ENCODE data around the gene CFHR2. TPM values are rescaled to one million over a fixed set of nuclear protein-coding genes. Genes with fewer than 3 reads are reported as not detected.
A peak's percentile ranks its signal among the peaks of the same experiment; 100 is the strongest.
"Not testable (repeated sequence)": the region's sequence is repeated elsewhere in the genome, so short reads cannot be mapped to it uniquely, and the experiment has no call there.

CFHR2 gene
- polyA plus RNA-seq (2013) = not detected

- POLR2A ChIA-PET; H3K4me1 ChIP-seq (ENCODE audit: control extremely low read depth in 1 of 4, control insufficient read depth in 4 of 4, insufficient read depth in 4 of 4, low read length in 3 of 4); CTCF ChIA-PET; H3K27ac ChIP-seq (ENCODE audit: insufficient read depth in 1 of 2, low read depth in 1 of 2, low read length in 2 of 2, poor library complexity in 1 of 2, severe bottlenecking in 2 of 2); H3K9me3 ChIP-seq (ENCODE audit: control extremely low read depth in 1 of 5, control insufficient read depth in 4 of 5, insufficient read depth in 2 of 5, low read depth in 1 of 5, low read length in 4 of 5); H3K4me3 ChIP-seq (ENCODE audit: control insufficient read depth in 1 of 7, extremely low read depth in 1 of 7, insufficient read depth in 4 of 7, low read depth in 2 of 7, low read length in 6 of 7); H3K36me3 ChIP-seq (ENCODE audit: control insufficient read depth in 4 of 4, insufficient read depth in 4 of 4, low read length in 3 of 4); H3K27me3 ChIP-seq (replicated peaks in 2 of 5; ENCODE audit: control insufficient read depth in 4 of 5, insufficient read depth in 5 of 5, low read length in 4 of 5); DNase-seq: not testable (repeated sequence)
- no CpG with 5 or more reads among the region's 1 CpG for WGBS (ENCODE audit: insufficient coverage)
These were observed at the start of gene CFHR2 for GRCh38 chr1:196943568-196943967. TSS of gene CFHR2 (plus strand) at chr1:196943738. CDS start at chr1:196943881, 143 bp downstream.

- 81% methylated on average over 8 of the region's 8 CpGs for WGBS (ENCODE audit: insufficient coverage)
These were observed 47.2 kb upstream of the CFHR2 start for GRCh38 chr1:196896355-196896754.

GRCh38 chr1:196897158-196897828 lies 46.2 kb upstream of the CFHR2 start:
- Histone ChIP-seq H3K36me3 (ENCODE audit: control insufficient read depth in 4 of 4, insufficient read depth in 4 of 4, low read length in 3 of 4) (no peaks in the 10 kb centered on the region), H3K9me3 (ENCODE audit: control extremely low read depth in 1 of 5, control insufficient read depth in 4 of 5, insufficient read depth in 2 of 5, low read depth in 1 of 5, low read length in 4 of 5) (no peaks in the 10 kb centered on the region), H3K4me3 (ENCODE audit: control insufficient read depth in 1 of 7, extremely low read depth in 1 of 7, insufficient read depth in 4 of 7, low read depth in 2 of 7, low read length in 6 of 7) (no peak overlapping the region), H3K27me3 (replicated peaks in 2 of 5; ENCODE audit: control insufficient read depth in 4 of 5, insufficient read depth in 5 of 5, low read length in 4 of 5) (peaks cover 6 to 28% (median 16%) of the 10 kb centered on the region in 5 experiments), H3K4me1 (ENCODE audit: control extremely low read depth in 1 of 4, control insufficient read depth in 4 of 4, insufficient read depth in 4 of 4, low read length in 3 of 4) (no peaks in the 10 kb centered on the region), H3K27ac (ENCODE audit: insufficient read depth in 1 of 2, low read depth in 1 of 2, low read length in 2 of 2, poor library complexity in 1 of 2, severe bottlenecking in 2 of 2) (no peak overlapping the region)
- WGBS (ENCODE audit: insufficient coverage) = 35% methylated on average over 17 of the region's 26 CpGs
- ChIA-PET POLR2A (no interaction called here), CTCF (no interaction called here)
- peak in 1 of 3 donors; percentile 1 for DNase-seq

More at GRCh38 chr1:196896355-196896754, 47.2 kb upstream of the CFHR2 start:
- ChIA-PET POLR2A (no interaction called here), CTCF (no interaction called here)
- no peaks in the 10 kb centered on the region for H3K9me3 ChIP-seq (ENCODE audit: control extremely low read depth in 1 of 5, control insufficient read depth in 4 of 5, insufficient read depth in 2 of 5, low read depth in 1 of 5, low read length in 4 of 5)
- no peak overlapping the region for H3K27ac ChIP-seq (ENCODE audit: insufficient read depth in 1 of 2, low read depth in 1 of 2, low read length in 2 of 2, poor library complexity in 1 of 2, severe bottlenecking in 2 of 2)
- no peak overlapping the region for H3K4me3 ChIP-seq (ENCODE audit: control insufficient read depth in 1 of 7, extremely low read depth in 1 of 7, insufficient read depth in 4 of 7, low read depth in 2 of 7, low read length in 6 of 7)
- no peaks in the 10 kb centered on the region for H3K36me3 ChIP-seq (ENCODE audit: control insufficient read depth in 4 of 4, insufficient read depth in 4 of 4, low read length in 3 of 4)
- no peak for DNase-seq
- H3K27me3 ChIP-seq (replicated peaks in 2 of 5; ENCODE audit: control insufficient read depth in 4 of 5, insufficient read depth in 5 of 5, low read length in 4 of 5) = peaks cover 6 to 28% (median 16%) of the 10 kb centered on the region in 5 experiments
- no peaks in the 10 kb centered on the region for H3K4me1 ChIP-seq (ENCODE audit: control extremely low read depth in 1 of 4, control insufficient read depth in 4 of 4, insufficient read depth in 4 of 4, low read length in 3 of 4)

DNA sequence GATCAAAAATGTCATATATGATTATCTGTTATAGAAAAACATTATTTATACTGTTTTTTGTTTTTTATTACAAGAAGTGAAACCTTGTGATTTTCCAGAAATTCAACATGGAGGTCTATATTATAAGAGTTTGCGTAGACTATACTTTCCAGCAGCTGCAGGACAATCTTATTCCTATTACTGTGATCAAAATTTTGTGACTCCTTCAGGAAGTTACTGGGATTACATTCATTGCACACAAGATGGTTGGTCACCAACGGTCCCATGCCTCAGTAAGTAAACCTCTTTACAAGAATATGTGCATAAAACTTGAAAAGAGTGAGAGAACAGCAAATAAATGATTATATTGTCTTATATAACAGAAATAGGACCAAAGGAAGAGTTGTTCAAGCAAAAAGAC lies 41.2 kb upstream of the CFHR2 start:
- POLR2A ChIA-PET = no interaction called here
- WGBS (ENCODE audit: insufficient coverage) = 100% methylated on average over 2 of the region's 2 CpGs
- H3K4me1 ChIP-seq (ENCODE audit: control extremely low read depth in 1 of 4, control insufficient read depth in 4 of 4, insufficient read depth in 4 of 4, low read length in 3 of 4) = no peaks in the 10 kb centered on the region

GRCh38 chr1:196910215-196910614 lies 33.3 kb upstream of the CFHR2 start:
- DNase-seq = no peak
- ChIA-PET POLR2A (no interaction called here), CTCF (no interaction called here)
- WGBS (ENCODE audit: insufficient coverage) = 100% methylated on average over 2 of the region's 2 CpGs
- Histone ChIP-seq H3K4me3 (ENCODE audit: control insufficient read depth in 1 of 7, extremely low read depth in 1 of 7, insufficient read depth in 4 of 7, low read depth in 2 of 7, low read length in 6 of 7) (no peak overlapping the region), H3K27ac (ENCODE audit: insufficient read depth in 1 of 2, low read depth in 1 of 2, low read length in 2 of 2, poor library complexity in 1 of 2, severe bottlenecking in 2 of 2) (no peak overlapping the region), H3K36me3 (ENCODE audit: control insufficient read depth in 4 of 4, insufficient read depth in 4 of 4, low read length in 3 of 4) (no peaks in the 10 kb centered on the region), H3K4me1 (ENCODE audit: control extremely low read depth in 1 of 4, control insufficient read depth in 4 of 4, insufficient read depth in 4 of 4, low read length in 3 of 4) (no peaks in the 10 kb centered on the region), H3K27me3 (replicated peaks in 2 of 5; ENCODE audit: control insufficient read depth in 4 of 5, insufficient read depth in 5 of 5, low read length in 4 of 5) (no peaks in the 10 kb centered on the region), H3K9me3 (ENCODE audit: control extremely low read depth in 1 of 5, control insufficient read depth in 4 of 5, insufficient read depth in 2 of 5, low read depth in 1 of 5, low read length in 4 of 5) (no peaks in the 10 kb centered on the region)

More for the DNA sequence above, 41.2 kb upstream of the CFHR2 start:
- peaks cover 4 to 16% (median 8%) of the 10 kb centered on the region in 5 experiments for H3K27me3 ChIP-seq (replicated peaks in 2 of 5; ENCODE audit: control insufficient read depth in 4 of 5, insufficient read depth in 5 of 5, low read length in 4 of 5)
- CTCF ChIA-PET = interaction anchor here (0.6 kb wide), 1 partner anchor 277 kb away, joined by 4 read pairs; no protein-coding TSS in a partner anchor
- H3K4me3 ChIP-seq (ENCODE audit: control insufficient read depth in 1 of 7, extremely low read depth in 1 of 7, insufficient read depth in 4 of 7, low read depth in 2 of 7, low read length in 6 of 7) = no peak overlapping the region
- no peak for DNase-seq
- no peaks in the 10 kb centered on the region for H3K36me3 ChIP-seq (ENCODE audit: control insufficient read depth in 4 of 4, insufficient read depth in 4 of 4, low read length in 3 of 4)
- no peaks in the 10 kb centered on the region for H3K9me3 ChIP-seq (ENCODE audit: control extremely low read depth in 1 of 5, control insufficient read depth in 4 of 5, insufficient read depth in 2 of 5, low read depth in 1 of 5, low read length in 4 of 5)
- no peak overlapping the region for H3K27ac ChIP-seq (ENCODE audit: insufficient read depth in 1 of 2, low read depth in 1 of 2, low read length in 2 of 2, poor library complexity in 1 of 2, severe bottlenecking in 2 of 2)

GRCh38 chr1:196912283-196912682 lies 31.3 kb upstream of the CFHR2 start:
- H3K27me3 ChIP-seq (replicated peaks in 2 of 5; ENCODE audit: control insufficient read depth in 4 of 5, insufficient read depth in 5 of 5, low read length in 4 of 5); H3K9me3 ChIP-seq (ENCODE audit: control extremely low read depth in 1 of 5, control insufficient read depth in 4 of 5, insufficient read depth in 2 of 5, low read depth in 1 of 5, low read length in 4 of 5); H3K4me3 ChIP-seq (ENCODE audit: control insufficient read depth in 1 of 7, extremely low read depth in 1 of 7, insufficient read depth in 4 of 7, low read depth in 2 of 7, low read length in 6 of 7); H3K36me3 ChIP-seq (ENCODE audit: control insufficient read depth in 4 of 4, insufficient read depth in 4 of 4, low read length in 3 of 4); DNase-seq; CTCF ChIA-PET; POLR2A ChIA-PET; H3K4me1 ChIP-seq (ENCODE audit: control extremely low read depth in 1 of 4, control insufficient read depth in 4 of 4, insufficient read depth in 4 of 4, low read length in 3 of 4); H3K27ac ChIP-seq (ENCODE audit: insufficient read depth in 1 of 2, low read depth in 1 of 2, low read length in 2 of 2, poor library complexity in 1 of 2, severe bottlenecking in 2 of 2): not testable (repeated sequence)
- 77% methylated on average over 5 of the region's 5 CpGs for WGBS (ENCODE audit: insufficient coverage)

DNA sequence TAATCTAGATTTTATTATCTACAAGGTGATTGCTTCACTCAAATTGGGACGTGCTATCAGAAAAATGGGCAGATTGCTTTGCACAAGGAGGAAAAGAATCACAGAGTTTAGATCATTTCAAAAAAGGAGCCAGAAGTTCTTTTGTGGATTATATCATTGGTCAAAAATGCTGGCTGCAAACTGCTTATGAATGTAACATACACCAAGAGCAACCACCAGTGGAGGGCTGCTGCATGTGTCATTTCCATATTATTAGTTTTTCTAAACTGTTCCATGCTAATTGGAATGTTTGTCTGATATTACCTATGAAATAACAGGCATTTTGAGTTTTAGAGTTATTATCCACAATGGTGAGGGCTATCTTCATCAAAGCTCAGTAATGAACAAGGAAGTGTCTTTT lies 16.7 kb upstream of the CFHR2 start:
- H3K4me1 ChIP-seq (ENCODE audit: control extremely low read depth in 1 of 4, control insufficient read depth in 4 of 4, insufficient read depth in 4 of 4, low read length in 3 of 4); H3K4me3 ChIP-seq (ENCODE audit: control insufficient read depth in 1 of 7, extremely low read depth in 1 of 7, insufficient read depth in 4 of 7, low read depth in 2 of 7, low read length in 6 of 7); H3K36me3 ChIP-seq (ENCODE audit: control insufficient read depth in 4 of 4, insufficient read depth in 4 of 4, low read length in 3 of 4); CTCF ChIA-PET; H3K9me3 ChIP-seq (ENCODE audit: control extremely low read depth in 1 of 5, control insufficient read depth in 4 of 5, insufficient read depth in 2 of 5, low read depth in 1 of 5, low read length in 4 of 5); H3K27ac ChIP-seq (ENCODE audit: insufficient read depth in 1 of 2, low read depth in 1 of 2, low read length in 2 of 2, poor library complexity in 1 of 2, severe bottlenecking in 2 of 2); POLR2A ChIA-PET; H3K27me3 ChIP-seq (replicated peaks in 2 of 5; ENCODE audit: control insufficient read depth in 4 of 5, insufficient read depth in 5 of 5, low read length in 4 of 5); DNase-seq: not testable (repeated sequence)
- 80% methylated on average over 1 of the region's 1 CpG for WGBS (ENCODE audit: insufficient coverage)
